ENCODE data around the gene PKP4. TPM values are rescaled to one million over a fixed set of nuclear protein-coding genes. Genes with fewer than 3 reads are reported as not detected.
A peak's percentile ranks its signal among the peaks of the same experiment; 100 is the strongest.

Gene PKP4
- total and polyA plus RNA-seq, 9 of the 15 experiments (the other 6 are each of a cell fraction or from before 2014, with no cell fraction given), result 24.6 to 99.1 (median 74.0) TPM

DNA sequence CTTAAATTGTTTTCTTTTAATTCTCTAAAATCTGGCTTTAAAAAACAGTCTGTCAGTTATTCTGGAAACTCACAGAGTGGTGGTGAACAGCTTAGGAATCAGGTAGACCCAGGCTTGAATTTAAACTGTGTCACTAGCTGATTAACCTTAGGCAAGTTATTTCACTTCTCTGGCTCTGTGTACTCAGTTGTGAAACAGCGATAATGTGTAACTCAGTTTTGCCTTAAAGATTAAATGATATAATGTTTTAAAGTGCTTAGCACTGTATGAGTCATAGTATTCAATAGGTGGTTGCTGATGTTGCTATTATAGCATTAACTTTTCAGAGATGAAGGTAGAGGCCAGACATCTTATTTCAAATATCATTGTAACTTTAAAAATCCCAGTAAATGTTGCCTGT lies 40.7 kb downstream of the PKP4 start (continued):
- TF ChIP-seq ZNF24 (IDR thresholded peaks at IDR 0.05) (peak; percentile 59; the same call in 1 of the 2 replicates), TEAD4 (IDR thresholded peaks at IDR 0.05; ENCODE audit: low read length) (peak; percentile 54; the same call in 1 of the 2 replicates), TEAD4 (CRISPR knock-in tag; IDR thresholded peaks at IDR 0.05; ENCODE audit: borderline replicate concordance) (no peak)

DNA sequence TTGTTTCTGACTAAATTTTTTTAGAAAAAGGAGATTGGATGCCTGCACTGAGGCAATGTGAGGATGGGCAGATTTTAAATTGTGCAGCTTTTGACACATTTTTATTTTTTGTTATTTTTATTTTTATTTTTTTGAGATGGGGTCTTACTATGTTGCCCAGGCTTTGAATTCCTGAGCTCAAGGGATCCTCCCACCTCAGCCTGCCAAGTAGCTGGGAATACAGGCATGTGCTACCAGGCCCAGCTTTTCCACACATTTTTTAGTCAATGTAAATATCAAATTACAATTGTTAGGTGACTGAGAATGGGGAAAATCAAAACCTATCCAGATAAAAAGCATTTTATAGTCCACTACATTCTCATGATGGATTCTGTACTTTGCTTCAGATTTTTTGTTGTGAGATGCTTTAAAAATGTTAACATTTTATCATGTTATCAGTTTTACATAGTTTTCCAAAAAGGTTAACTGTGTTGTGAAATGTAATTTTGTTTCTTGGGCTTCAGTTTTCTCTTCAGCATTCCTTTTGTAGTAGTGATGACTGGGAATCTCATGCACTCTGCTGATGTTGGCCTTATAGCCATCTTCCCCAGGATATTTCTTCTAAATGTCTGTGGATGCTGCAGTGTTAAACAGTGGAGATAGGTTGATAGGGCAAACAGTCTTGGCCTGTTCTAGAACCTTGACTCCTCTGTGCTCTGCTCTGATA lies 41.4 kb downstream of the PKP4 start:
- Histone ChIP-seq H3K27me3 (ENCODE audit: control insufficient read depth in 2 of 2, insufficient read depth in 2 of 2, low read length in 2 of 2) (no peaks in the 10 kb centered on the region), H2AFZ (ENCODE audit: low read depth, low read length) (no peak overlapping the region), H3K4me2 (ENCODE audit: insufficient read depth, low read length) (no peak overlapping the region), H4K20me1 (replicated peaks; ENCODE audit: control insufficient read depth, insufficient read depth, low read length) (peaks cover 4% of the 10 kb centered on the region), H3K9me1 (ENCODE audit: control insufficient read depth, insufficient read depth, low read length) (peaks cover 6% of the 10 kb centered on the region), H3K36me3 (ENCODE audit: control insufficient read depth, insufficient read depth, low read length) (peaks cover 4% of the 10 kb centered on the region; the same call in 2 of the 3 replicates), H3K9ac (ENCODE audit: insufficient read depth in 1 of 2, low read depth in 2 of 2, low read length in 2 of 2) (no peak overlapping the region; a peak in 1 of 4 replicates), H3K4me1 (replicated peaks in 1 of 2; ENCODE audit: control insufficient read depth in 2 of 2, insufficient read depth in 2 of 2, low read length in 2 of 2) (peaks cover 5 to 14% of the 10 kb centered on the region in 2 experiments; a peak in 4 of 5 replicates), H3K4me3 (no peak overlapping the region), H3K27ac (ENCODE audit: extremely low read depth, low read depth, low read length) (no peak overlapping the region), H3K9me3 (replicated peaks; ENCODE audit: control insufficient read depth, insufficient read depth, low read depth, low read length) (no peaks in the 10 kb centered on the region), H3K79me2 (ENCODE audit: control insufficient read depth, insufficient read depth, low read length) (peaks cover 75% of the 10 kb centered on the region)
- no peak for FAIRE-seq
- intact Hi-C loops (cut with micrococcal nuclease) (no loop called here), in situ Hi-C loops (cut with MboI) (no loop called here)
- peak; percentile 13; the same call in 2 of the 3 replicates for ATAC-seq
- ChIA-PET CTCF (ENCODE audit: low intra/inter-chr PET ratio) (no interaction called here), POLR2A (interaction anchor here (1.4 to 2.2 kb wide), 2 partner anchors 7 to 15 kb away, joined by 4 to 5 read pairs; no protein-coding TSS in a partner anchor)
- TF ChIP-seq MEF2A (IDR thresholded peaks at IDR 0.05; ENCODE audit: control insufficient read depth, low read depth, low read length) (no peak), ZEB2 (IDR thresholded peaks at IDR 0.05) (no peak), ZNF695 (CRISPR knock-in tag; IDR thresholded peaks at IDR 0.05) (no peak), ZFX (CRISPR knock-in tag; IDR thresholded peaks at IDR 0.05) (no peak)
- TF ChIP-seq, protein P1, sequence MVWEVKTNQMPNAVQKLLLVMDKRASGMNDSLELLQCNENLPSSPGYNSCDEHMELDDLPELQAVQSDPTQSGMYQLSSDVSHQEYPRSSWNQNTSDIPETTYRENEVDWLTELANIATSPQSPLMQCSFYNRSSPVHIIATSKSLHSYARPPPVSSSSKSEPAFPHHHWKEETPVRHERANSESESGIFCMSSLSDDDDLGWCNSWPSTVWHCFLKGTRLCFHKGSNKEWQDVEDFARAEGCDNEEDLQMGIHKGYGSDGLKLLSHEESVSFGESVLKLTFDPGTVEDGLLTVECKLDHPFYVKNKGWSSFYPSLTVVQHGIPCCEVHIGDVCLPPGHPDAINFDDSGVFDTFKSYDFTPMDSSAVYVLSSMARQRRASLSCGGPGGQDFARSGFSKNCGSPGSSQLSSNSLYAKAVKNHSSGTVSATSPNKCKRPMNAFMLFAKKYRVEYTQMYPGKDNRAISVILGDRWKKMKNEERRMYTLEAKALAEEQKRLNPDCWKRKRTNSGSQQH (CRISPR knock-in tag; IDR thresholded peaks at IDR 0.05), result no peak
- TF ChIP-seq, protein P2, sequence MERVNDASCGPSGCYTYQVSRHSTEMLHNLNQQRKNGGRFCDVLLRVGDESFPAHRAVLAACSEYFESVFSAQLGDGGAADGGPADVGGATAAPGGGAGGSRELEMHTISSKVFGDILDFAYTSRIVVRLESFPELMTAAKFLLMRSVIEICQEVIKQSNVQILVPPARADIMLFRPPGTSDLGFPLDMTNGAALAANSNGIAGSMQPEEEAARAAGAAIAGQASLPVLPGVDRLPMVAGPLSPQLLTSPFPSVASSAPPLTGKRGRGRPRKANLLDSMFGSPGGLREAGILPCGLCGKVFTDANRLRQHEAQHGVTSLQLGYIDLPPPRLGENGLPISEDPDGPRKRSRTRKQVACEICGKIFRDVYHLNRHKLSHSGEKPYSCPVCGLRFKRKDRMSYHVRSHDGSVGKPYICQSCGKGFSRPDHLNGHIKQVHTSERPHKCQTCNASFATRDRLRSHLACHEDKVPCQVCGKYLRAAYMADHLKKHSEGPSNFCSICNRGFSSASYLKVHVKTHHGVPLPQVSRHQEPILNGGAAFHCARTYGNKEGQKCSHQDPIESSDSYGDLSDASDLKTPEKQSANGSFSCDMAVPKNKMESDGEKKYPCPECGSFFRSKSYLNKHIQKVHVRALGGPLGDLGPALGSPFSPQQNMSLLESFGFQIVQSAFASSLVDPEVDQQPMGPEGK (CRISPR knock-in tag; IDR thresholded peaks at IDR 0.05; ENCODE audit: borderline replicate concordance), result no peak
- no peak for DNase-seq (ENCODE audit: extremely low read depth in 1 of 4, low spot score in 3 of 4)
- no TSS peak for BruUV-seq (replicated peaks)
